Measurements from ENCODE around the gene CCDC91. TPM values are rescaled to one million over a fixed set of nuclear protein-coding genes. Genes with fewer than 3 reads are reported as not detected.
A peak's percentile ranks its signal among the peaks of the same experiment; 100 is the strongest.

The CCDC91 gene
- total and polyA plus RNA-seq, 11 donors, result 24.9 to 62.1 (median 51.8) TPM

DNA sequence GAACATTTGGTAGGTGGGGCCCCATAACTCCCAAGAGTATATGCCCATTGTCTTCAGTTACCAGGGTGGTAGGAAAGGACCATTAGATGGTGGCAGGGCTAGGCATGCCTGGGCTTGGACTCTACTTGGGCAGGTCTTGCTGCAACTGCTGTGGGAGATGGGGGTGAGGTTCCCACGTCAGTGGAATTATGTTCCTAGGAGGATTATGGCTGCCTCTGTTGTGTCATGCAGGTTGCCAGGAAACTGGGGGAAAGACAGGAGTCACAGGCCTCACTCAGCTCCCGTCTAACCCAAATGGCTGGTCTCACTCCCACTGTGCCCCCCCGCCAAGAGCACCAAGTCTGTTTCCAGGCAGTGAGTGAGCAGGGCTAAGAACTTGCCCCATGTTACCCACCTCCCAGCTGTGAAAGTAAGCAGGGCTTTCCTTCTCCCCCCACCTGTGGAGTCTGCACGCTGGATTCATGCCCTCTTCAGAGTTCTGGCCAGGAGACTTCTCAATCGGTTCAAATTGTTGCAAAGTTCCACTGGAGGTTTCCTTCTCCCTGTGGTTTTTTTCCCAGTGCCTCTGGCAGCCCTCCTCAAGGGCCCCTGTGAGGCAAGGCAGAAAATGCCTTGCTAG lies 337.5 kb downstream of the CCDC91 start:
- peaks cover 0 to 36% (median 10%) of the 10 kb centered on the region in 12 donors for H3K9me3 ChIP-seq
- H3K27ac ChIP-seq, result no peak overlapping the region
- WGBS, 4 donors, result 89 to 95% (median 92%) methylated on average over 5 of the region's 5 CpGs
- no peak for DNase-seq
- intact Hi-C loops (cut with DNase I), result loop anchor here in 1 of 10 donors (5.0 kb wide), 1 partner anchor 335 kb away; the partner anchor contains the start of gene CCDC91
- no peaks in the 10 kb centered on the region for H3K4me1 ChIP-seq
- TF ChIP-seq POLR2A (IDR thresholded peaks at IDR 0.05), result no peak
- TF ChIP-seq, protein P1, sequence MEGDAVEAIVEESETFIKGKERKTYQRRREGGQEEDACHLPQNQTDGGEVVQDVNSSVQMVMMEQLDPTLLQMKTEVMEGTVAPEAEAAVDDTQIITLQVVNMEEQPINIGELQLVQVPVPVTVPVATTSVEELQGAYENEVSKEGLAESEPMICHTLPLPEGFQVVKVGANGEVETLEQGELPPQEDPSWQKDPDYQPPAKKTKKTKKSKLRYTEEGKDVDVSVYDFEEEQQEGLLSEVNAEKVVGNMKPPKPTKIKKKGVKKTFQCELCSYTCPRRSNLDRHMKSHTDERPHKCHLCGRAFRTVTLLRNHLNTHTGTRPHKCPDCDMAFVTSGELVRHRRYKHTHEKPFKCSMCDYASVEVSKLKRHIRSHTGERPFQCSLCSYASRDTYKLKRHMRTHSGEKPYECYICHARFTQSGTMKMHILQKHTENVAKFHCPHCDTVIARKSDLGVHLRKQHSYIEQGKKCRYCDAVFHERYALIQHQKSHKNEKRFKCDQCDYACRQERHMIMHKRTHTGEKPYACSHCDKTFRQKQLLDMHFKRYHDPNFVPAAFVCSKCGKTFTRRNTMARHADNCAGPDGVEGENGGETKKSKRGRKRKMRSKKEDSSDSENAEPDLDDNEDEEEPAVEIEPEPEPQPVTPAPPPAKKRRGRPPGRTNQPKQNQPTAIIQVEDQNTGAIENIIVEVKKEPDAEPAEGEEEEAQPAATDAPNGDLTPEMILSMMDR (IDR thresholded peaks at IDR 0.05), result no peak
- H3K4me3 ChIP-seq, result no peak overlapping the region
- no peaks in the 10 kb centered on the region for H3K27me3 ChIP-seq
- ATAC-seq, result no peak
- no peaks in the 10 kb centered on the region for H3K36me3 ChIP-seq

DNA sequence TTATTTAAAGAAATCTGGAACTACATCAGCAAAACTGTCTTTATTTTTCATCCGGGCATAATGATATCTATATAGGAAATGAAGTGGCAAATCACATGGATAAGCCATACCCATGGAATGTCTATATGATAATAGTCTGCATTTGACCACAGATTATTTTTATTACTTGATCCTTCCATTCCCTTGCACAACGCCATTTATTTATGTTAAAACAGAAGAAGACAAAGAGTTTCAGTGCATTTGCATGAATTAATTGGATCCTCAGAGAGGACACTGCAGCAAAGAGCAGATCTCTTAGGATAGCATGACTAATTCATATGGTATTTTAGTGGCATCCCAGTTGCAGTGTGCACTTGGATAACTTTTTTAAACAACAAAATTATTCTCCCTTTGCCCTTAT lies 345.0 kb downstream of the CCDC91 start:
- DNase-seq (no peak), ATAC-seq (no peak)
- WGBS, 4 donors, result 74 to 84% (median 82%) methylated on average over 2 of the region's 2 CpGs
- Histone ChIP-seq H3K27ac (no peak overlapping the region), H3K4me3 (no peak overlapping the region), H3K36me3 (no peaks in the 10 kb centered on the region), H3K9me3 (peaks cover 0 to 4% (median 0%) of the 10 kb centered on the region in 12 donors), H3K4me1 (peaks cover 0 to 16% (median 0%) of the 10 kb centered on the region in 12 donors), H3K27me3 (no peaks in the 10 kb centered on the region)
- TF ChIP-seq POLR2A (IDR thresholded peaks at IDR 0.05), result no peak
- TF ChIP-seq, protein P1 (IDR thresholded peaks at IDR 0.05), result no peak
- intact Hi-C loops (cut with DNase I), result no loop called here

DNA sequence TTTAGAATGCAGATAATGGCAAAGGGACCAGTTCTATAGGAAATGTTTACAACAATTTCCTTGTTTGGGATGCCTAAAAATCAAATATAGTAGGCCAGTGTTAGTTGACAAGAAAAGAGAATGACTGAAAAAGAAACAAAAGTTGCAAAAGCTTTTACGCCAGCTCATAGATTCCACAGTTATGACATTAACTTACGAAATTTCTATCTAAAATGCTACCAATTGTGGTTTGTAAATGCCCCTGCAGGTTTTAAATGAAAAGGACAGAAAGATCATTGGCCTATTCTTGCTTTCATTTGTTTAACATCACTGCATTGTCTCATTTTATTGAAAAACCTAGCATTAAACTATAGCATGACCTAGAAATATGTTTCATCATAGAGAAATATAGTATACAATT lies 345.8 kb downstream of the CCDC91 start:
- TF ChIP-seq, protein P1 (IDR thresholded peaks at IDR 0.05), result no peak
- no peak for TF ChIP-seq POLR2A (IDR thresholded peaks at IDR 0.05)
- peaks cover 0 to 4% (median 0%) of the 10 kb centered on the region in 12 donors for H3K9me3 ChIP-seq
- no peaks in the 10 kb centered on the region for H3K36me3 ChIP-seq
- no peak overlapping the region for H3K4me3 ChIP-seq
- H3K4me1 ChIP-seq, result peaks cover 0 to 16% (median 0%) of the 10 kb centered on the region in 12 donors
- DNase-seq (no peak), ATAC-seq (no peak)
- no peaks in the 10 kb centered on the region for H3K27me3 ChIP-seq
- intact Hi-C loops (cut with DNase I), result no loop called here
- 86 to 93% (median 88%) methylated on average over 2 of the region's 2 CpGs for WGBS, 4 donors
- H3K27ac ChIP-seq, result no peak overlapping the region

DNA sequence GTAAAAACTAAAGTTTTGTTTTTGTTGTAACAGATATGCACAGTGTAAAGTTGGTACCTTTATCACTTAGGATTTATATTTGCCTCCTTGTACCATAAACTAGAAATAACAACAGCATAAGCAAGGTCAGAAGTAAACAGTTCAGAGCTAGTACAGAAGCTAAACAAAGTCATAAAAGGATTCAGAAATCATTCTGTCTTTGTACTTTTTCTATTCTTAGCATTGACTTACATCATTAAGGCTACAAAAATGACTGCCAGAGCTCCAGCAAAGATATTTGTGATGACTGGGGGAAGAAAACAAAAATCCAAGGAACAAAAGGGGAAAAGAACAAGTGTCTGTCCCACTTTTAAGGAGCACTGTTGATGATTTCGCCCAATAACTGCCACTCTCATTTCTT lies 347.2 kb downstream of the CCDC91 start:
- DNase-seq (no peak), ATAC-seq (peak in 1 of 4 donors; percentile 47)
- Histone ChIP-seq H3K36me3 (no peaks in the 10 kb centered on the region), H3K9me3 (peaks cover 0 to 4% (median 0%) of the 10 kb centered on the region in 12 donors), H3K27ac (peak overlapping the region in 1 of 12 donors; percentile 37), H3K27me3 (no peaks in the 10 kb centered on the region), H3K4me3 (no peak overlapping the region), H3K4me1 (peaks cover 0 to 16% (median 0%) of the 10 kb centered on the region in 12 donors)
- 89 to 94% (median 91%) methylated on average over 1 of the region's 1 CpG for WGBS, 4 donors
- intact Hi-C loops (cut with DNase I), result no loop called here
- TF ChIP-seq, protein P1 (IDR thresholded peaks at IDR 0.05), result no peak
- TF ChIP-seq POLR2A (IDR thresholded peaks at IDR 0.05), result no peak
